Measurements from ENCODE around the gene FGF7.

DNA sequence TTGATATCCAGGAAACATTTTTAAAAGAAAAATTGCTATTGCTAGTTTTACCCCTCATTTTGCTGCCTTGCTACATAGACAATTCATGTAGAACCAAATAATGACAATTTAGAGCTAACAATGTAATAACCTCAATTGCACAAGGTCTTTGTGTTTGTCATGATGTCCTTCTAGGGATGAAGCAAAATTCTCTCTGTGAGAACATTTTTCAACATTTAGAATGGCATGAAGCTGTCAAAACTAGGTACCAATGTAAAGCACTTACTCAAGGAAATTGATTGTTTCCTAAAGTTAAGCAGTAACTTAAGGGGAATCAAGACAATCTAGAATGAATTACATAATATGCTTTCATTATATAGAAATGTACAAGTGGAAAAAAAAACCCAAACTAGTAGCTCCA is 7.9 kb upstream of the FGF7 start:
- TF ChIP-seq, protein P1, sequence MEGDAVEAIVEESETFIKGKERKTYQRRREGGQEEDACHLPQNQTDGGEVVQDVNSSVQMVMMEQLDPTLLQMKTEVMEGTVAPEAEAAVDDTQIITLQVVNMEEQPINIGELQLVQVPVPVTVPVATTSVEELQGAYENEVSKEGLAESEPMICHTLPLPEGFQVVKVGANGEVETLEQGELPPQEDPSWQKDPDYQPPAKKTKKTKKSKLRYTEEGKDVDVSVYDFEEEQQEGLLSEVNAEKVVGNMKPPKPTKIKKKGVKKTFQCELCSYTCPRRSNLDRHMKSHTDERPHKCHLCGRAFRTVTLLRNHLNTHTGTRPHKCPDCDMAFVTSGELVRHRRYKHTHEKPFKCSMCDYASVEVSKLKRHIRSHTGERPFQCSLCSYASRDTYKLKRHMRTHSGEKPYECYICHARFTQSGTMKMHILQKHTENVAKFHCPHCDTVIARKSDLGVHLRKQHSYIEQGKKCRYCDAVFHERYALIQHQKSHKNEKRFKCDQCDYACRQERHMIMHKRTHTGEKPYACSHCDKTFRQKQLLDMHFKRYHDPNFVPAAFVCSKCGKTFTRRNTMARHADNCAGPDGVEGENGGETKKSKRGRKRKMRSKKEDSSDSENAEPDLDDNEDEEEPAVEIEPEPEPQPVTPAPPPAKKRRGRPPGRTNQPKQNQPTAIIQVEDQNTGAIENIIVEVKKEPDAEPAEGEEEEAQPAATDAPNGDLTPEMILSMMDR (IDR thresholded peaks at IDR 0.05) = no peak
- TF ChIP-seq POLR2A (IDR thresholded peaks at IDR 0.05) = no peak
